HCT116 (cell line): ENCODE measurements around the gene PRMT1. TPM values are rescaled to one million over a fixed set of nuclear protein-coding genes. Genes with fewer than 3 reads are reported as not detected.

ENCODE experiments used
- ATAC-seq: fragments of 200-7000 bp; cut with Tn5 transposase; 2 replicates; pipeline ENCODE4 v1.9.1; 2020; ENCODE audit warnings: mild to moderate bottlenecking, moderate library complexity
- BruUV-seq: library from RNA; stranded (reverse); fragments of 400-500 nt; replicated peaks from 2 replicates; lab custom pipeline; 2021; lab: Mats Ljungman, UMichigan
- CTCF ChIA-PET: fragments of 300-600 bp; sonication (Branson Sonifier 250); formaldehyde crosslinking; loops from one replicate; lab custom pipeline; 2021; ENCODE audit warnings: antibody characterized with exemption; lab: Charles Lee
- POLR2A ChIA-PET: fragments of 300-600, 350-600 bp; sonication (Branson Sonifier 250); formaldehyde crosslinking; loops from one replicate; lab custom pipeline; 2021; ENCODE audit warnings: antibody characterized with exemption; lab: Charles Lee
- RAD21 ChIA-PET, 2 experiments: fragments of 300-600 bp; sonication (Branson Sonifier 250); formaldehyde crosslinking; loops; one replicate each; lab custom pipeline; 2023; ENCODE audit warnings: low total read pairs in 2 of 2; ENCODE audit not compliant: uncharacterized antibody in 2 of 2, unreplicated experiment in 2 of 2, low non-redundant PET in 1 of 2; lab: Charles Lee
- DNase-seq: peaks from one replicate; pipeline ENCODE4 v3.0.0-alpha.2; 2010; ENCODE audit warnings: low read depth, low spot score
- H2AFZ ChIP-seq: fragments of 200-600 bp; shearing (Covaris generic), sonication (generic); 2 replicates; pipeline ENCODE4 v1.6.1; 2017; ENCODE audit warnings: low read depth, mixed run types, mixed read lengths, antibody characterized with exemption, low read length; ENCODE audit not compliant: poor library complexity, severe bottlenecking
- H3K27ac ChIP-seq: 2 replicates; pipeline ENCODE4 v1.5.1; 2012; ENCODE audit warnings: low read depth, low read length
- H3K27me3 ChIP-seq: fragments of 200-600 bp; sonication (generic); 2 replicates; pipeline ENCODE4 v1.6.1; 2016; ENCODE audit warnings: mixed run types, low read length, mixed read lengths; ENCODE audit not compliant: insufficient read depth
- H3K36me3 ChIP-seq, 2 experiments: fragments of 200-500 bp in 1 of 2; fragments of 200-600 bp in 1 of 2; sonication (Bioruptor generic) in 1 of 2; sonication (generic) in 1 of 2; 2 replicates each; pipeline versions ENCODE4 v1.5.1 to v1.6.1; 2014 to 2016; ENCODE audit warnings: low read length in 2 of 2, inconsistent platforms in 1 of 2, mixed read lengths in 1 of 2, mixed run types in 1 of 2; ENCODE audit not compliant: insufficient read depth in 2 of 2, control insufficient read depth in 1 of 2
- H3K4me1 ChIP-seq, 2 experiments: fragments of 200-600 bp in 1 of 2; sonication (generic) in 1 of 2; 2 replicates each; pipeline versions ENCODE4 v1.5.1 to v1.6.1; 2012 to 2017; ENCODE audit warnings: low read length in 2 of 2, inconsistent platforms in 1 of 2, mild to moderate bottlenecking in 1 of 2, mixed read lengths in 1 of 2, mixed run types in 1 of 2, moderate library complexity in 1 of 2; ENCODE audit not compliant: insufficient read depth in 2 of 2, control insufficient read depth in 1 of 2
- H3K4me2 ChIP-seq: fragments of 200-600 bp; sonication (generic); 2 replicates; pipeline ENCODE4 v1.6.1; 2017; ENCODE audit warnings: mixed run types, low read length, mixed read lengths
- H3K4me3 ChIP-seq, 2 experiments: fragments of 200-600 bp in 1 of 2; sonication (generic) in 1 of 2; replicated peaks in 1 of 2; 2 replicates each; pipeline ENCODE4 v1.5.1; 2011 to 2016; ENCODE audit warnings: low read length in 2 of 2, control low read depth in 1 of 2, low read depth in 1 of 2, mild to moderate bottlenecking in 1 of 2, mixed read lengths in 1 of 2, mixed run types in 1 of 2
- H3K79me2 ChIP-seq: fragments of 200-600 bp; sonication (generic); 2 replicates; pipeline ENCODE4 v1.6.1; 2017; ENCODE audit warnings: mild to moderate bottlenecking, mixed run types, low read length, moderate library complexity, mixed read lengths; ENCODE audit not compliant: insufficient read depth
- H3K9ac ChIP-seq: fragments of 200-600 bp; sonication (generic); 2 replicates; pipeline ENCODE4 v1.6.1; 2016; ENCODE audit warnings: low read length, mixed read lengths
- H3K9me2 ChIP-seq: fragments of 200-600 bp; sonication (generic), shearing (Covaris generic); 2 replicates; pipeline ENCODE4 v1.6.1; 2017; ENCODE audit warnings: mixed run types, mild to moderate bottlenecking, moderate library complexity; ENCODE audit not compliant: insufficient read depth
- H3K9me3 ChIP-seq, 2 experiments: fragments of 200-500 bp in 1 of 2; fragments of 200-600 bp in 1 of 2; sonication (Bioruptor generic) in 1 of 2; sonication (generic) in 1 of 2; 2 replicates each; pipeline ENCODE4 v1.6.1; 2014 to 2017; ENCODE audit warnings: low read length in 2 of 2, mixed read lengths in 2 of 2, inconsistent platforms in 1 of 2, low read depth in 1 of 2, mild to moderate bottlenecking in 1 of 2, mixed run types in 1 of 2, moderate library complexity in 1 of 2; ENCODE audit not compliant: control insufficient read depth in 1 of 2, insufficient read depth in 1 of 2
- H4K20me1 ChIP-seq: fragments of 200-600 bp; sonication (generic), shearing (Covaris generic); 2 replicates; pipeline ENCODE4 v1.6.1; 2017; ENCODE audit warnings: mixed run types, mild to moderate bottlenecking, moderate library complexity; ENCODE audit not compliant: insufficient read depth
- CEBPB ChIP-seq: IDR thresholded peaks from 2 replicates; pipeline ENCODE4 v1.6.1; 2012; ENCODE audit warnings: low read depth
- EGR1 ChIP-seq: IDR thresholded peaks from 2 replicates; pipeline ENCODE4 v1.6.1; 2012; ENCODE audit warnings: low read depth
- ELF1 ChIP-seq: IDR thresholded peaks from 2 replicates; pipeline ENCODE4 v1.6.1; 2012; ENCODE audit warnings: low read depth, borderline replicate concordance
- EZH2 ChIP-seq: fragments of 200-600 bp; sonication (generic); IDR thresholded peaks from 2 replicates; pipeline ENCODE4 v1.6.1; 2017; ENCODE audit warnings: antibody characterized with exemption, mixed run types
- EZH2phosphoT487 ChIP-seq: fragments of 200-600 bp; IDR thresholded peaks from 2 replicates; pipeline ENCODE4 v1.6.1; 2018; ENCODE audit warnings: antibody characterized with exemption, borderline replicate concordance
- FOSL1 ChIP-seq: IDR thresholded peaks from 2 replicates; pipeline ENCODE4 v1.6.1; 2012; ENCODE audit warnings: low read depth
- JUND ChIP-seq: IDR thresholded peaks from 2 replicates; pipeline ENCODE4 v1.6.1; 2012
- POLR2AphosphoS5 ChIP-seq: IDR thresholded peaks from 2 replicates; pipeline ENCODE4 v1.6.1; 2011; ENCODE audit warnings: mild to moderate bottlenecking, low read depth, low read length, moderate library complexity
- SP1 ChIP-seq: IDR thresholded peaks from 2 replicates; pipeline ENCODE4 v1.6.1; 2012; ENCODE audit warnings: low read depth
- intact Hi-C: fragments of 100-400 bp; cut with micrococcal nuclease; formaldehyde crosslinking; loops from 2 replicates; pipeline ENCODE4 v1.10.0; 2022
- total RNA-seq: library from RNA; stranded (reverse); gene quantifications from one replicate; pipeline ENCODE4 v1.2.1, GENCODE V29; 2021; ENCODE audit not compliant: unreplicated experiment
- TF ChIP-seq, protein P1 (sequence below), 3 experiments: fragments of 200-600 bp in 1 of 3; sonication (generic) in 1 of 3; IDR thresholded peaks in 2 of 3; conservative IDR thresholded peaks in 1 of 3; 2 replicates each; pipeline ENCODE4 v1.5.1; 2012 to 2017; ENCODE audit warnings: low read depth in 2 of 3, low read length in 2 of 3, antibody characterized with exemption in 1 of 3, borderline replicate concordance in 1 of 3, control low read depth in 1 of 3, mild to moderate bottlenecking in 1 of 3, mixed read lengths in 1 of 3, mixed run types in 1 of 3, moderate library complexity in 1 of 3; ENCODE audit not compliant: insufficient read depth in 1 of 3
- TF ChIP-seq, protein P2 (sequence below): IDR thresholded peaks from 2 replicates; pipeline ENCODE4 v1.6.1; 2011; ENCODE audit warnings: mild to moderate bottlenecking, low read length, moderate library complexity; ENCODE audit not compliant: insufficient replicate concordance; ENCODE audit errors: extremely low read depth
- TF ChIP-seq, protein P3 (sequence below): IDR thresholded peaks from 2 replicates; pipeline ENCODE4 v1.6.1; 2012

The PRMT1 gene
- total RNA-seq, 1 experiment from 2014 or later: 428 TPM

DNA sequence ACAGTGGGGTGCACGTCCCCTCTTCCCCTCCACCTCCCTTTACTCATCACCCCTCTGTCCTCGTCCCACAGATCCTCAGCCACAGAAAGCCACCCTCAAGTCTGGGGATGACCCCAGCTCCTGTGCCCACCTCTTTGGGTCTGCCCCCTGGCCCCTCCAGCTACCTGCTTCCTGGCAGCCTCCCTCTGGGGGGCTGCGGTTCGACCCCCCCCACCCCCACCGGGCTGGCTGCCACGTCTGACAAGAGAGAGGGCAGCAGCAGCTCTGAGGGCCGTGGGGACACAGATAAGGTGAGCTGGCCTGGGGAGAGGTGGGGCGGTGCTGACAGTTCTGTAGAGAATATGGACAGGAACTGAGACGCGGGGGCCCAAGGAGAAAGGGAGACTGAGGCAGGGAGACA, 22.5 kb upstream of the PRMT1 start:
- Histone ChIP-seq H3K9me2 (no peaks in the 10 kb centered on the region), H3K4me1 (no peaks in the 10 kb centered on the region), H3K9me3 (no peaks in the 10 kb centered on the region), H3K9ac (no peak overlapping the region), H3K27ac (no peak overlapping the region)
- ChIA-PET POLR2A (no interaction called here), CTCF (interaction anchor here (1.2 kb wide), 1 partner anchor 17 kb away, joined by 3 read pairs; no protein-coding TSS in a partner anchor)
- DNase-seq: no peak
- intact Hi-C loops: no loop called here
- TF ChIP-seq, protein P1, sequence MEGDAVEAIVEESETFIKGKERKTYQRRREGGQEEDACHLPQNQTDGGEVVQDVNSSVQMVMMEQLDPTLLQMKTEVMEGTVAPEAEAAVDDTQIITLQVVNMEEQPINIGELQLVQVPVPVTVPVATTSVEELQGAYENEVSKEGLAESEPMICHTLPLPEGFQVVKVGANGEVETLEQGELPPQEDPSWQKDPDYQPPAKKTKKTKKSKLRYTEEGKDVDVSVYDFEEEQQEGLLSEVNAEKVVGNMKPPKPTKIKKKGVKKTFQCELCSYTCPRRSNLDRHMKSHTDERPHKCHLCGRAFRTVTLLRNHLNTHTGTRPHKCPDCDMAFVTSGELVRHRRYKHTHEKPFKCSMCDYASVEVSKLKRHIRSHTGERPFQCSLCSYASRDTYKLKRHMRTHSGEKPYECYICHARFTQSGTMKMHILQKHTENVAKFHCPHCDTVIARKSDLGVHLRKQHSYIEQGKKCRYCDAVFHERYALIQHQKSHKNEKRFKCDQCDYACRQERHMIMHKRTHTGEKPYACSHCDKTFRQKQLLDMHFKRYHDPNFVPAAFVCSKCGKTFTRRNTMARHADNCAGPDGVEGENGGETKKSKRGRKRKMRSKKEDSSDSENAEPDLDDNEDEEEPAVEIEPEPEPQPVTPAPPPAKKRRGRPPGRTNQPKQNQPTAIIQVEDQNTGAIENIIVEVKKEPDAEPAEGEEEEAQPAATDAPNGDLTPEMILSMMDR (IDR thresholded peaks at IDR 0.05 in 2 of 3, conservative IDR thresholded peaks at IDR 0.05 in 1 of 3; ENCODE audit: borderline replicate concordance in 1 of 3, insufficient read depth in 1 of 3, low read depth in 2 of 3, low read length in 2 of 3): no peak
- no peak for TF ChIP-seq POLR2AphosphoS5
- no peak for TF ChIP-seq FOSL1
- TF ChIP-seq, protein P2, sequence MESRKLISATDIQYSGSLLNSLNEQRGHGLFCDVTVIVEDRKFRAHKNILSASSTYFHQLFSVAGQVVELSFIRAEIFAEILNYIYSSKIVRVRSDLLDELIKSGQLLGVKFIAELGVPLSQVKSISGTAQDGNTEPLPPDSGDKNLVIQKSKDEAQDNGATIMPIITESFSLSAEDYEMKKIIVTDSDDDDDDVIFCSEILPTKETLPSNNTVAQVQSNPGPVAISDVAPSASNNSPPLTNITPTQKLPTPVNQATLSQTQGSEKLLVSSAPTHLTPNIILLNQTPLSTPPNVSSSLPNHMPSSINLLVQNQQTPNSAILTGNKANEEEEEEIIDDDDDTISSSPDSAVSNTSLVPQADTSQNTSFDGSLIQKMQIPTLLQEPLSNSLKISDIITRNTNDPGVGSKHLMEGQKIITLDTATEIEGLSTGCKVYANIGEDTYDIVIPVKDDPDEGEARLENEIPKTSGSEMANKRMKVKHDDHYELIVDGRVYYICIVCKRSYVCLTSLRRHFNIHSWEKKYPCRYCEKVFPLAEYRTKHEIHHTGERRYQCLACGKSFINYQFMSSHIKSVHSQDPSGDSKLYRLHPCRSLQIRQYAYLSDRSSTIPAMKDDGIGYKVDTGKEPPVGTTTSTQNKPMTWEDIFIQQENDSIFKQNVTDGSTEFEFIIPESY: no peak
- no peak for TF ChIP-seq SP1
- TF ChIP-seq EZH2phosphoT487: no peak
- TF ChIP-seq ELF1: no peak
- TF ChIP-seq CEBPB: no peak
- no peak for TF ChIP-seq EZH2
- TF ChIP-seq EGR1: no peak
- TF ChIP-seq, protein P3, sequence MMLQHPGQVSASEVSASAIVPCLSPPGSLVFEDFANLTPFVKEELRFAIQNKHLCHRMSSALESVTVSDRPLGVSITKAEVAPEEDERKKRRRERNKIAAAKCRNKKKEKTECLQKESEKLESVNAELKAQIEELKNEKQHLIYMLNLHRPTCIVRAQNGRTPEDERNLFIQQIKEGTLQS: no peak
- TF ChIP-seq JUND: no peak
- TF ChIP-seq, all 23 proteins: peak for 0
- no peak overlapping the region for H2AFZ ChIP-seq
- H3K4me3 ChIP-seq: no peak overlapping the region
- H3K36me3 ChIP-seq: peaks cover 38 to 55% of the 10 kb centered on the region in 2 experiments; a peak in 3 of 4 replicates
- no peak overlapping the region for H3K4me2 ChIP-seq
- peaks cover 18% of the 10 kb centered on the region; the same call in 1 of the 2 replicates for H3K79me2 ChIP-seq
- RAD21 ChIA-PET: no interaction called here
- no peaks in the 10 kb centered on the region for H3K27me3 ChIP-seq
- ATAC-seq: no peak
- BruUV-seq: no TSS peak
- no peaks in the 10 kb centered on the region for H4K20me1 ChIP-seq
